ENCODE measurements around the gene CABYR. TPM values are rescaled to one million over a fixed set of nuclear protein-coding genes. Genes with fewer than 3 reads are reported as not detected.

Gene CABYR
- total RNA-seq, 1 donor from 2014 or later = 1.2 TPM

DNA sequence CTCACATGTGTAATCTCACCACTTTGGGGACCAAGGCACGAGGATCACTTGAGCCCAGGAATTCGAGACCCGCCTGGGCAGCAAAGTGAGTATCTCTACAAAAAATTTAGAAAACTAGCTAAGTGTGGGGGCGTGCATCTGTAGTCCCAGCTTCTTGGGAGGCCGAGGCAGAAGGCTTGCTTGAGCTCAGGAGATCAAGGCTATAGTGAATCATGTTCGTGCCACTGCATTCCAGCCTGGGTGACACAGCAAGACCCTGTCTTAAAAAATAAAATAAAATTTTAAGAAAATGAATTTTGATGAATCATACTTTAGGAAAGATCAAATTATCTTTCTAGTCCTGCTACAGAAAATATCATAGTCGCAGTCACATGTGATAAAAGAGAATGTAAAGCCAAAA is 46.9 kb downstream of the CABYR start:
- Histone ChIP-seq H3K36me3 (peaks cover 8% of the 10 kb centered on the region), H3K27ac (no peak overlapping the region), H3K4me1 (no peaks in the 10 kb centered on the region), H3K4me3 (no peak overlapping the region), H3K9me3 (no peaks in the 10 kb centered on the region), H3K27me3 (ENCODE audit: low read depth) (no peaks in the 10 kb centered on the region)
- intact Hi-C loops (cut with DNase I) = no loop called here
- DNase-seq = no peak
- no peak for ATAC-seq
- TF ChIP-seq, protein P1, sequence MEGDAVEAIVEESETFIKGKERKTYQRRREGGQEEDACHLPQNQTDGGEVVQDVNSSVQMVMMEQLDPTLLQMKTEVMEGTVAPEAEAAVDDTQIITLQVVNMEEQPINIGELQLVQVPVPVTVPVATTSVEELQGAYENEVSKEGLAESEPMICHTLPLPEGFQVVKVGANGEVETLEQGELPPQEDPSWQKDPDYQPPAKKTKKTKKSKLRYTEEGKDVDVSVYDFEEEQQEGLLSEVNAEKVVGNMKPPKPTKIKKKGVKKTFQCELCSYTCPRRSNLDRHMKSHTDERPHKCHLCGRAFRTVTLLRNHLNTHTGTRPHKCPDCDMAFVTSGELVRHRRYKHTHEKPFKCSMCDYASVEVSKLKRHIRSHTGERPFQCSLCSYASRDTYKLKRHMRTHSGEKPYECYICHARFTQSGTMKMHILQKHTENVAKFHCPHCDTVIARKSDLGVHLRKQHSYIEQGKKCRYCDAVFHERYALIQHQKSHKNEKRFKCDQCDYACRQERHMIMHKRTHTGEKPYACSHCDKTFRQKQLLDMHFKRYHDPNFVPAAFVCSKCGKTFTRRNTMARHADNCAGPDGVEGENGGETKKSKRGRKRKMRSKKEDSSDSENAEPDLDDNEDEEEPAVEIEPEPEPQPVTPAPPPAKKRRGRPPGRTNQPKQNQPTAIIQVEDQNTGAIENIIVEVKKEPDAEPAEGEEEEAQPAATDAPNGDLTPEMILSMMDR (IDR thresholded peaks at IDR 0.05) = no peak

DNA sequence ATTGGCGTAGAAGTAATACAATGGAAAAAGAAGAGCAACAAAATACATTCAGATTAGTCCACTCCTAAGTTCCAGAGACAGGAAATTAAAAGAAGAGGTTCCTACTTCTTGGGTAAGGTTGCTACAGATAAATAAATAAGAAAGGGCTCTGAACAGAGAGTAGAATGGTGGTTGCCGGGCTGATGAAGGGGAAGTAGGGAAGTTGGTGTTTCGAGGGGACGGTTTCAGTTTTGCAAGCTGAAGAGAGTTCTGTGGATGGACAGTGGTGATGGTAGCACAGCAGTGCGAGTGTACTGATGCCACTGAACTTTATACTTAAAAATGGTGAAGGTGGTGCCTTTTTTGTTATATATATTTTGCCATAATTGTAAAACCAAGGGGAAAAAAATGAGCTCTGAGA is 48.2 kb downstream of the CABYR start:
- Histone ChIP-seq H3K9me3 (no peaks in the 10 kb centered on the region), H3K36me3 (peaks cover 5% of the 10 kb centered on the region), H3K4me3 (no peak overlapping the region), H3K4me1 (no peaks in the 10 kb centered on the region), H3K27ac (no peak overlapping the region), H3K27me3 (ENCODE audit: low read depth) (no peaks in the 10 kb centered on the region)
- TF ChIP-seq, protein P1 (IDR thresholded peaks at IDR 0.05) = no peak
- no peak for DNase-seq
- peak in 1 of 2 donors; percentile 44 for ATAC-seq
- intact Hi-C loops (cut with DNase I) = no loop called here

DNA sequence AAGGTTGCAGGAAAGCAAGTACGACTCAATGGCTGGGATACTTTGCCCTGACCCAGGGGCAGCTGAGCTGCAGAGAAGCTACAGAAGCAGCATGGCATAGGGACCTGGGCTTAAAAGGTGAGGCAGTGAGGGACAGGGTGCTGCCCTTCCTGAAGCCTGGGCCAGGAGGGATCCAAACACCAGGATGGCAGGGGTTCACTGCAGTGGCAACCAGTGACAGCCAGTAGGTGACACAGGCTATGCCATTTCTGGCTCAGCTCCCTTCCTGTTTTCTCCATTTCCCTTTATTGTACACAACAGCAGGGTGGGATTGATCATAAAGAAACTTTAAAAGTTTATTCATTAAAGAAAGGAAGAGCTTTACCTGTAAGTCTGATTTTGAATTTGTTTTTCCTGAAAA is 48.8 kb downstream of the CABYR start:
- no peaks in the 10 kb centered on the region for H3K4me1 ChIP-seq
- TF ChIP-seq, protein P1 (IDR thresholded peaks at IDR 0.05) = no peak
- H3K9me3 ChIP-seq = no peaks in the 10 kb centered on the region
- H3K27me3 ChIP-seq (ENCODE audit: low read depth) = no peaks in the 10 kb centered on the region
- H3K4me3 ChIP-seq = no peak overlapping the region
- no peak for DNase-seq
- H3K27ac ChIP-seq = no peak overlapping the region
- ATAC-seq = no peak
- intact Hi-C loops (cut with DNase I) = no loop called here
- peaks cover 5% of the 10 kb centered on the region for H3K36me3 ChIP-seq

DNA sequence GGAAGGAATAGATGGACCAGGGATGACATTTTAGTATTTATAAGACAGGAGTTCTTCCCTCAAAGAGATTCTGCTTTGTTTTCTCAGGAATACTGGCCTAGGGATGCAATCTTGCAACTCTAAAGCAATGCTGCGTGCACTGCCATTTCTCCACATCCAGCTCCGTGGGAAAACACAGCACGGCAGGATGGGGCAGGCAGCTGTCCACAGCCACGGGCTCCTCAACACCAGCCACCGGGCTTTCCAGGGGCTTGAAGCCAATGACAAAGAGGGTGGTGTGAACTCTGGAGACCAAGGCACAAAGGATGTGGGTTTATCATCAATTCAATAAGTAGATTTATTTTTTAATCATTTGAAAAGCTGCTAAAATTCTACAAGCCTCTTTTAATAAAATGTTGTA is 49.3 kb downstream of the CABYR start:
- Histone ChIP-seq H3K27ac (no peak overlapping the region), H3K36me3 (peaks cover 5% of the 10 kb centered on the region), H3K27me3 (ENCODE audit: low read depth) (no peaks in the 10 kb centered on the region), H3K4me1 (no peaks in the 10 kb centered on the region), H3K9me3 (no peaks in the 10 kb centered on the region), H3K4me3 (no peak overlapping the region)
- intact Hi-C loops (cut with DNase I) = no loop called here
- DNase-seq (no peak), ATAC-seq (no peak)
- TF ChIP-seq, protein P1 (IDR thresholded peaks at IDR 0.05) = no peak

DNA sequence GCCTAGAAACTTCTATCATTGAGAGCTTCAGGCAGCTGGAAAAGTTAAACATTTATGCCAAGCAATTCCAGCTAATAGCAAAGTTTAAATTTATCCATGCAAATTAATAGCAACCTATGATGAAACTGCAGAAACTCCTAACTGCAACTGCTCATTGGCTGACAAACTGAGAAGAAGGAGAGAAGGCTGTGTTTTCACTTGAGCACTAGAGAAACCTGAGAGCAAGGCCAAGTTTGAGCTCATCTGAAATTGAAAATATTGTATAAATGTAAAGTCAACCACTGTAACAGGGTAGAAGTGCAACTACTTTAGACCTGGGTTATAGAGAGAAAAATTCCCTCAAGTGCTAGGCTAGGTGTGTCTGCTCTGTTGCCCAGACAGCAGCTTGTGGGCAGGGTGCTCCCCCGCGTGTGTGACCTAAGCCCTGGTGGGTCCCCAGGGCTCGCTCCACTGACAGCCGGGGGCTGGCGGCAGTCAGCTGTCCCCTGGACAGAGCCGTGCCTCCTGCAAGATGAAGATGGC is 50.2 kb downstream of the CABYR start:
- no peak overlapping the region for H3K27ac ChIP-seq
- no peaks in the 10 kb centered on the region for H3K4me1 ChIP-seq
- H3K9me3 ChIP-seq = no peaks in the 10 kb centered on the region
- TF ChIP-seq, protein P1 (IDR thresholded peaks at IDR 0.05) = no peak
- no peak overlapping the region for H3K4me3 ChIP-seq
- no peak for DNase-seq
- peaks cover 5% of the 10 kb centered on the region for H3K36me3 ChIP-seq
- no peaks in the 10 kb centered on the region for H3K27me3 ChIP-seq (ENCODE audit: low read depth)
- ATAC-seq = peak; percentile 28 to 34
- intact Hi-C loops (cut with DNase I) = no loop called here

All from lower lobe of right lung (tissue), 2 donors.